ACC112 (cell line): ENCODE data around the gene KRTAP22-2.

Source experiments
- H2AFZ ChIP-seq: fragments of 200-600 bp; sonication (generic); one replicate; pipeline ENCODE4 v1.6.0; 2017; ENCODE audit warnings: antibody characterized with exemption, low read length; ENCODE audit not compliant: unreplicated experiment
- H3K27ac ChIP-seq: fragments of 200-600 bp; sonication (generic); 2 replicates; pipeline ENCODE4 v1.5.1; 2014; ENCODE audit warnings: low read depth, mild to moderate bottlenecking, antibody characterized with exemption, low read length, moderate library complexity
- H3K27me3 ChIP-seq: fragments of 200-600 bp; sonication (generic); 2 replicates; pipeline ENCODE4 v1.6.1; 2014; ENCODE audit warnings: mild to moderate bottlenecking, antibody characterized with exemption, low read length, moderate library complexity, mixed read lengths; ENCODE audit not compliant: insufficient read depth
- H3K36me3 ChIP-seq: fragments of 200-600 bp; sonication (generic); 2 replicates; pipeline ENCODE4 v1.6.1; 2016; ENCODE audit warnings: mild to moderate bottlenecking, antibody characterized with exemption, low read length, moderate library complexity, mixed read lengths; ENCODE audit not compliant: insufficient read depth
- H3K4me1 ChIP-seq: fragments of 200-600 bp; sonication (generic); one replicate; pipeline ENCODE4 v1.6.1; 2016; ENCODE audit warnings: low read length, mixed read lengths; ENCODE audit not compliant: insufficient read depth, unreplicated experiment, control insufficient read depth
- H3K4me3 ChIP-seq: fragments of 200-600 bp; sonication (generic); 2 replicates; pipeline ENCODE4 v1.5.1; 2014; ENCODE audit warnings: mild to moderate bottlenecking, low read depth, low read length
- H3K79me2 ChIP-seq: fragments of 200-600 bp; sonication (generic); one replicate; pipeline ENCODE4 v1.6.0; 2016; ENCODE audit warnings: low read length; ENCODE audit not compliant: control insufficient read depth, unreplicated experiment, insufficient read depth

KRTAP22-2 gene

DNA sequence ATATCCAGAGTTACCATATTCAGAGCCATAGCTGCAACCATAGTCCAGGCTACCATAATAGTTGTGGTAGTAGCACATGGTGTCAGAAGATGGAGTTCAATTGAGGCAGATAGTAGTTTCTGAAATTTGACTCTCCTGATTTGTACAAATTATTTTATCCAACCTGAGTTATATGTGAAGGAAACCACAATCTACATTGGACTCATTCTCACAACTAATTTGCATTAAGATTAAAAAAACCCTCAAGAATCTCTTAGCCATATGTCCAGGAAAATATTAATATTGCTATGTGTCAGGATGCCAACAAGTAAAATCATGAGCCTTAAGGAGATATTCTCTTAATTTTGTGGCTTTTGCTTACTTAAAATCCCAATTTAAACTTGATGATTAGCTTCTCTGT is at the start of gene KRTAP22-2:
Gene KRTAP22-2, minus strand, starts transcription at position 101 of the 400 bp plus-strand sequence.
- no peaks in the 10 kb centered on the region for H3K4me1 ChIP-seq
- H3K27me3 ChIP-seq, result no peaks in the 10 kb centered on the region
- H3K4me3 ChIP-seq, result no peak within 1 kb of the TSS
- no peak within 1 kb of the TSS for H3K27ac ChIP-seq
- H3K79me2 ChIP-seq, result no peaks in the 10 kb centered on the region
- H3K36me3 ChIP-seq, result no peaks in the 10 kb centered on the region
- no peak within 1 kb of the TSS for H2AFZ ChIP-seq

DNA sequence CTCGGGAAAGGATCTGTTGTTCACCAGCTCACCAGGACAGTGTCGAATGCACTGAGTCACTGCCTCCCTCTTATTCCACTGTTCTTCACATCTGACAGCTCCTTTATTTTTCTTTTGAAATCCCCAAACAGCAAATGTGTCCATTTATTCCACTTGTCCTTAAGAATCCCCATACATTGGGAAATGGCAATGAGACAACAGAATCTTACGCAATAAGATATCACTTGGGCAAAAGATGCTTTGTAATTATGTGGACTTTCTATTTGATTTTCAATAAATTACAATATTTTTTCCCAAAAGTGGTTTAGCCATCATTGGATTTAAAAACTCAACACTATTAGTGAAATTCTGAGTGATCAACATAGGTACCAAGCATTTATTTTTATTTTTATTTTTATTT is 48.5 kb upstream of the KRTAP22-2 start:
- no peaks in the 10 kb centered on the region for H3K79me2 ChIP-seq
- H3K36me3 ChIP-seq, result no peaks in the 10 kb centered on the region
- no peak overlapping the region for H3K27ac ChIP-seq
- H2AFZ ChIP-seq, result no peak overlapping the region
- no peaks in the 10 kb centered on the region for H3K4me1 ChIP-seq
- H3K4me3 ChIP-seq, result no peak overlapping the region
- no peaks in the 10 kb centered on the region for H3K27me3 ChIP-seq

DNA sequence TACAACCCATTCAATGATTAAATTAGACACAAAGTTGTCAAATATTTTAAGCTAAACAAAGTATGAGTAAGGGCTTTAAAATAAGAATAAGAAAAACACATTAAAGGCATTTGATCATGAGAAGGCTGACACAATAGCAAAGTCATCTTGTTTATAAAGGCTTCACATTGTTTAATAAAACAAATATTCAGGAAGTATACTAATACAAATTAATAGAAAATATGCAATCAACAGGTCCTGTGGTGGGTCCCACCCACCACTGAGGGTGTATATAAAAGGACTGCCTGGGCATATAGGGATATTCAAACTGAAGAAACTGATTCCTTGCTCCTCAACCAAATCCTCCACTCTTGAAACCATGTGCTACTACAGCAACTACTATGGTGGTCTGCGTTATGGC is 44.7 kb upstream of the KRTAP22-2 start, which contains the start of gene KRTAP20-2:
Gene KRTAP20-2, plus strand, starts transcription at position 301 of the 400 bp plus-strand sequence. Its CDS starts 58 bp downstream, at position 359.
- H3K27me3 ChIP-seq, result no peaks in the 10 kb centered on the region

DNA sequence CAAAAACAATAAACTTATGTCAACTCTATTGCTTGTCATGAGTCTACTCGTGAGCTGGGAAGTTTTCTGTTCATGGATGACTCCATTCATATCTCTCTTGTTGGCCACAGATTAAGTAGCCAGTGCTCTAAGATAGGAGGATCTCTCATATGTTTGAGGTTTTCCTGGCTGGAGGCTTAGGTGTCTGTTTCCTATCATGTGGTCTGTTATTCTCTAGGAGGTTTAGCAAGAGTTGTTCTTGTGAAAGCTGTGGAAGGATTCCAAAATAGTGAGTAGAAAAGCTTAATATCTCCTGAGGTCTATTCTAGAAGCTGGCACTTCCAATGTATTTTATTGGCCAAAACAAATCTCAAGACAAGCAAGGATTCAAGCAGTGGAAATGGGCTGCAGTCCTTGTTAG is 39.0 kb upstream of the KRTAP22-2 start:
- H3K4me3 ChIP-seq, result no peak overlapping the region
- no peaks in the 10 kb centered on the region for H3K4me1 ChIP-seq
- H3K27ac ChIP-seq, result no peak overlapping the region
- no peaks in the 10 kb centered on the region for H3K27me3 ChIP-seq
- no peak overlapping the region for H2AFZ ChIP-seq
- no peaks in the 10 kb centered on the region for H3K79me2 ChIP-seq
- no peaks in the 10 kb centered on the region for H3K36me3 ChIP-seq

More for the DNA sequence above, 44.7 kb upstream of the KRTAP22-2 start, which contains the start of gene KRTAP20-2:
- Histone ChIP-seq H3K36me3 (no peaks in the 10 kb centered on the region), H2AFZ (no peak within 1 kb of the TSS), H3K27ac (no peak within 1 kb of the TSS), H3K4me3 (no peak within 1 kb of the TSS), H3K4me1 (no peaks in the 10 kb centered on the region), H3K79me2 (no peaks in the 10 kb centered on the region)

DNA sequence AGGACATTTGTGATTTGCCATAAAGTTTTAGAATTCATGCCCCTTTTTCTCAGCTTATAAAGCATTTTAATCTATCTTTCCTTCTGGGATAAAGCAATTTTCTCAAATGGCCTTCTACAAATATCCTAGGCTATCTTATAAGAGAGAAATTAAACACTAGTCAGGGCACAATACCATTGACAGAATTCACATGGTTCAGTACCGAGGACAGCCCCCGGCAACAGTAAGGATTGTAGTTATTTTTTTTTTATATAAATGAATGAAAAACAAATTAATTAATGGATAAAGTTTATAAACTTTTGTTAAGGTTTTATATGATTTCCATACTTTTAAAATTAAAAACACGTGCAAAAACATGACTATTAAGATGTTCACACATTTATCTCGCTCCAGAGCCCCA is 37.9 kb upstream of the KRTAP22-2 start:
- Histone ChIP-seq H3K79me2 (no peaks in the 10 kb centered on the region), H3K36me3 (no peaks in the 10 kb centered on the region), H3K4me3 (no peak overlapping the region), H3K27me3 (no peaks in the 10 kb centered on the region), H2AFZ (no peak overlapping the region), H3K27ac (no peak overlapping the region), H3K4me1 (no peaks in the 10 kb centered on the region)

DNA sequence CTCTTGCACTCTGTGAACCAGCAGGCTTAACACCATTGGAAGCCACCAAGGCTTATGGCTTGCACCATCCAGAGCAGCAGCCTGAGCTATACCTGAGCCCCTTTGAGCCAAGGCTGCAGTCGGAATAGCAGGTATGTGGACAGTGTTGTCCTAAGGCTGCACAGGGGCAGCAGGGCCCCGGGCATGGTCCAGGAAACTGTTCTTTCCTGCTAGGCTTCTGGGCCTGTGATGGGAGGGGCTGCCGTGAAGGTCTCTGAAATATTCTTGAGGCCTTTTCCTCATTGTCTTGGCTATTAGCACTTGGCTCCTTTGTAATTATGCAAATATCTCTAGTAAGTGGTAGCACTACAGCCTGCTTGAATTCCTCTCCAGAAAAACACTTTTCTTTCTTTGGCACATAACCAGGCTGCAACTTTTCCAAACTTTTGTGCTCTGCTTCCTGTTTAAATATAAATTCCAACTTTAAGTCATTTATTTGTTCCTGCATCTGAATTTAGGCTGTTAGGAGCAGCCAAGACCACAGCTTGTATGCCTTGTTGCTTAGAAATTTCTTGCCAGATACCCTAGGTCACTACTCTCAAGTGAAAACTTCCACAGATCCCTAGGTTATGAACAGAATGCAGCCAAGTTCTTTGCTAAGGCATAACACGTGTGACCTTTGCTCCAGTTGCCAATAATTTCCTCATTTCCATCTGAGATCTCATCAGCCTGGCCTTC is 35.4 kb upstream of the KRTAP22-2 start:
- Histone ChIP-seq H3K79me2 (no peaks in the 10 kb centered on the region), H3K4me1 (no peaks in the 10 kb centered on the region), H3K36me3 (no peaks in the 10 kb centered on the region), H3K4me3 (no peak overlapping the region), H3K27me3 (no peaks in the 10 kb centered on the region), H3K27ac (no peak overlapping the region), H2AFZ (no peak overlapping the region)

DNA sequence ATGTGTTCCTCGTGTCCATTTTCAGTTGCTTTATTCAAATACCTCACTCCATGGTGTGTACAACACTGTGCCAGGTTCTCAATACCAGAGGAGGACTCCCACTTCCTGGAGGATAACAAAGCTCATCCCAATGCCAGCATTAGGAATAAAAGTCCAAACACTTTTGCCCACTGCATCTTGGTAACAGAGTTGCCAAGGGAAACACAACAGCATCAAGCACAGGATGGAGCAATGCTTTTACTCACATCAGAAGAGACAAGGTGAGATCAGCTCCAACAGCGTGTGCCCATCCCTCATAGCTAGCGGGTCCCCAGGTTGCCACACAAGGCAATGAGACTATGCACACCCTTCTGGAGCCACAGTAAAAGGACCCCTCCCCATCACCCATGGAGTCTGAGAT is 33.2 kb upstream of the KRTAP22-2 start:
- Histone ChIP-seq H3K79me2 (no peaks in the 10 kb centered on the region), H3K27ac (no peak overlapping the region), H3K36me3 (no peaks in the 10 kb centered on the region), H3K4me1 (no peaks in the 10 kb centered on the region), H3K4me3 (no peak overlapping the region), H2AFZ (no peak overlapping the region), H3K27me3 (no peaks in the 10 kb centered on the region)

DNA sequence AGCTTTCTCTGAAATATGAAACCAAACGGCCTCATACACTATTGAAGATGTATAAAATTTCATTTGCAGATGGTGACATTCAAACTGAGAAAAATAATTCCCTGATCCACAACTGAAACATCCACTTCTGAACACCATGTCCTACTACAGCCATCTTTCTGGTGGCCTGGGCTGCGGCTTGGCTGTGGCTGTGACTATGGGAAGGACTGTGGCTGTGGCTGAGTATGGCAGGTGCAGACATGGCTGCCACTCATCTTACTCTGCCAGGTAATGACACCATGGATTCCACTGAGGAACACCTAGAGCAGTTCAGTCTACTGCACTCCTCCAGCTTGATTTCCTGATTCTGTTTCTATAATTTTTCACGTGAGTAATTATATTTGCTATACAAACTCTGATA is 30.3 kb upstream of the KRTAP22-2 start, which contains the start of gene KRTAP20-4:
Gene KRTAP20-4, plus strand, starts transcription at position 106 of the 400 bp plus-strand sequence.
- Histone ChIP-seq H3K27ac (no peak within 1 kb of the TSS), H3K36me3 (no peaks in the 10 kb centered on the region), H3K4me3 (no peak within 1 kb of the TSS), H3K27me3 (no peaks in the 10 kb centered on the region), H3K79me2 (no peaks in the 10 kb centered on the region), H2AFZ (no peak within 1 kb of the TSS), H3K4me1 (no peaks in the 10 kb centered on the region)

DNA sequence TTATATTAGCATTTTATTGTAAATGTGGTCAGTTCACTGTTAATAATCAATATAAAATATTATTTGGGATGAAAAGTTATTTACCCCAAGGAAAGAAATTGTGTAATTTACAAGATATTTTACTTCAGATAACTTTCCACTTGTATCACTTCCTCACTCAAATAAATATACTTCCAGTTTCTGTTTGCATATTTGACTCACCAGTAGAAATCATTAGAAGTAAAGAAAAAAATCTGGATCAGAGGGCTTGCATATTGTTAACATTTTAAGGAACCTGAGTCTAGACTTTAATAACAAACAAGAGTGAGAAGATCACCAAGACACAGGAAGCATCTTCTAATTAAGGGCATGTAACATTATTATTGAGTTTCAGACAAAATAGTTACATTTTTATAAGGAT is 29.9 kb upstream of the KRTAP22-2 start:
- H3K79me2 ChIP-seq, result no peaks in the 10 kb centered on the region
- H3K27ac ChIP-seq, result no peak overlapping the region
- H2AFZ ChIP-seq, result no peak overlapping the region
- no peaks in the 10 kb centered on the region for H3K27me3 ChIP-seq
- H3K4me1 ChIP-seq, result no peaks in the 10 kb centered on the region
- no peak overlapping the region for H3K4me3 ChIP-seq
- H3K36me3 ChIP-seq, result no peaks in the 10 kb centered on the region

DNA sequence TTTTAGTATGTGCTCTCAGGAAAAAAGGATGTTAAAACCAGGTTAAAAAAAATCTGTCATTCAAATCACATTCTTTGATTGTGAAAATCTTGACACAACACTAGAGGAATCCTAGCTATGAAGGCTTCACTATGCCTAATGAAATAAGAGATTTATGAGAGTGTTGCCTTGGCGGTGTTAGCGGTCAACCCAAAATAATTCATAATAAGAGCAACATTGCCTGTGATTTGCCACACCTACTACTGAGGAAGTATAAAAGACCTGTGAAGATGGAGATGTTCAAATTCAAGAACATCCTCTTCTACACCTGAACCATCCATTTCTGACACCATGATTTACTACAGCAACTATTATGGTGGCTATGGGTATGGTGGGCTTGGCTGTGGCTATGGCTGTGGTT is 25.9 kb upstream of the KRTAP22-2 start, which contains the start of gene KRTAP20-1:
Gene KRTAP20-1, plus strand, starts transcription at position 301 of the 400 bp plus-strand sequence. Its CDS starts 30 bp downstream, at position 331.
- Histone ChIP-seq H3K36me3 (no peaks in the 10 kb centered on the region), H3K4me1 (no peaks in the 10 kb centered on the region), H3K27me3 (no peaks in the 10 kb centered on the region), H3K27ac (no peak within 1 kb of the TSS), H2AFZ (no peak within 1 kb of the TSS), H3K4me3 (no peak within 1 kb of the TSS), H3K79me2 (no peaks in the 10 kb centered on the region)

DNA sequence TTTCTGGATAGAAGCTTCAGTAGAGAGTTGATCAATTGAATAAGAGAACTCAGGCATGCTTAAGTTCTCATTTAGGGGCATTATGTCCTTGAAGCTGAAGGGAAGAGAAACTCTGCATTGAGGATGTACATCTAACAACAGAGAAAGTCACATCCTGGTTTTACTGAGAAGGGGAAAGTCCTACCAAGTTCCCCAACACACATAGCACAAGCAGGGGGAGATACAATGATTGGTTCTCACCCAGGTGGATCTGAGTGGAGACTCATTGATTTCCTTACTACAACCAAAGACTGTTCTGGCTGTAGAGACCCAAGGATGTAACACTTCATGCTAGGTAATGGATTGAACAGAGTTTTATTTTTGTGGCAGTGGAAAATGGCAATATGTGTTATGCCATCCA is 25.0 kb upstream of the KRTAP22-2 start:
- Histone ChIP-seq H3K4me3 (no peak overlapping the region), H2AFZ (no peak overlapping the region), H3K27ac (no peak overlapping the region), H3K79me2 (no peaks in the 10 kb centered on the region), H3K27me3 (no peaks in the 10 kb centered on the region), H3K36me3 (no peaks in the 10 kb centered on the region), H3K4me1 (no peaks in the 10 kb centered on the region)
